Measurements from ENCODE around the gene RAB3D. TPM values are rescaled to one million over a fixed set of nuclear protein-coding genes. Genes with fewer than 3 reads are reported as not detected.

RAB3D gene
- total and polyA plus RNA-seq, 2 experiments from 2014 or later, result 3.8 to 21.2 TPM

DNA sequence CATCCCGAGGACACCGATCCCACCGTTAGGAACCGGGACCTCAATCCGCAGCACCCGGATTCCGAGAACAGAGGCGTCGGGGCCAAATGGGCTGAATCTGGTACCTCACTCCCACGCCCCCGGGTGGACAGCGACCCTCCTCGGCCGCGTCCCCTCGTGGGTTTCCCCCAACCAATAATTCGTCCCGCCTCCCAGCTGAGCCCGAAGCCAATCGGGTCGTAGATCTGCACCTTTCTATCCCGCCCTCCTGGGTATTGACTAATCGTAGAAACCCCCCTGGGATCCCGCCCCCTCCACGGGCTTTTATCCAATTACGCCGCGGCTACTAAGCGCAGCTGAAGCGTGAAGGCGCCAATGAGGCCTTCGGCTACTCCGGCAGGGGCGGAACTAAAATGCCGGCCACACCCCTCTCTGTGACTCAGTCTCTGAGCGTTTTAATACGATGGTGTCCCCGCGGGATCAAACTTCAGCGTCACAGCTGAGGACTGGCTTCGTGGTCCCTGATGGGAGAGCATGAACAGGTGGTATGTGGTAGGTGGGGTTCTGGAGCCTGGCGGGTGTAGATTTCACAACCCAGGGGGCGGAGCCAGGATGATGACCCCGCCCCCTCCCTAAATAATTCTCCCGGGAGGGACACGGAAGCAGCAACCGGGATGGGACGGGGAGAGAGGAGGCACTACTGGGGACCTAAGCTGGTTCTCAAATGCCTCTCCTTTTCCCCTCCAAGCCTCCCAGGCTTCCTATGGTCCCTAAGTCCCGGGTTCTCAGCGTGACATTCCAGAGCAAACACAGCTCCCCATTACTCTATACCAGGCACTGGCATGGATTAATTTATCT, 6.9 kb upstream of the RAB3D start, which contains the start of the genes CCDC159 and TMEM205 (continued):
- TF ChIP-seq, protein P1, sequence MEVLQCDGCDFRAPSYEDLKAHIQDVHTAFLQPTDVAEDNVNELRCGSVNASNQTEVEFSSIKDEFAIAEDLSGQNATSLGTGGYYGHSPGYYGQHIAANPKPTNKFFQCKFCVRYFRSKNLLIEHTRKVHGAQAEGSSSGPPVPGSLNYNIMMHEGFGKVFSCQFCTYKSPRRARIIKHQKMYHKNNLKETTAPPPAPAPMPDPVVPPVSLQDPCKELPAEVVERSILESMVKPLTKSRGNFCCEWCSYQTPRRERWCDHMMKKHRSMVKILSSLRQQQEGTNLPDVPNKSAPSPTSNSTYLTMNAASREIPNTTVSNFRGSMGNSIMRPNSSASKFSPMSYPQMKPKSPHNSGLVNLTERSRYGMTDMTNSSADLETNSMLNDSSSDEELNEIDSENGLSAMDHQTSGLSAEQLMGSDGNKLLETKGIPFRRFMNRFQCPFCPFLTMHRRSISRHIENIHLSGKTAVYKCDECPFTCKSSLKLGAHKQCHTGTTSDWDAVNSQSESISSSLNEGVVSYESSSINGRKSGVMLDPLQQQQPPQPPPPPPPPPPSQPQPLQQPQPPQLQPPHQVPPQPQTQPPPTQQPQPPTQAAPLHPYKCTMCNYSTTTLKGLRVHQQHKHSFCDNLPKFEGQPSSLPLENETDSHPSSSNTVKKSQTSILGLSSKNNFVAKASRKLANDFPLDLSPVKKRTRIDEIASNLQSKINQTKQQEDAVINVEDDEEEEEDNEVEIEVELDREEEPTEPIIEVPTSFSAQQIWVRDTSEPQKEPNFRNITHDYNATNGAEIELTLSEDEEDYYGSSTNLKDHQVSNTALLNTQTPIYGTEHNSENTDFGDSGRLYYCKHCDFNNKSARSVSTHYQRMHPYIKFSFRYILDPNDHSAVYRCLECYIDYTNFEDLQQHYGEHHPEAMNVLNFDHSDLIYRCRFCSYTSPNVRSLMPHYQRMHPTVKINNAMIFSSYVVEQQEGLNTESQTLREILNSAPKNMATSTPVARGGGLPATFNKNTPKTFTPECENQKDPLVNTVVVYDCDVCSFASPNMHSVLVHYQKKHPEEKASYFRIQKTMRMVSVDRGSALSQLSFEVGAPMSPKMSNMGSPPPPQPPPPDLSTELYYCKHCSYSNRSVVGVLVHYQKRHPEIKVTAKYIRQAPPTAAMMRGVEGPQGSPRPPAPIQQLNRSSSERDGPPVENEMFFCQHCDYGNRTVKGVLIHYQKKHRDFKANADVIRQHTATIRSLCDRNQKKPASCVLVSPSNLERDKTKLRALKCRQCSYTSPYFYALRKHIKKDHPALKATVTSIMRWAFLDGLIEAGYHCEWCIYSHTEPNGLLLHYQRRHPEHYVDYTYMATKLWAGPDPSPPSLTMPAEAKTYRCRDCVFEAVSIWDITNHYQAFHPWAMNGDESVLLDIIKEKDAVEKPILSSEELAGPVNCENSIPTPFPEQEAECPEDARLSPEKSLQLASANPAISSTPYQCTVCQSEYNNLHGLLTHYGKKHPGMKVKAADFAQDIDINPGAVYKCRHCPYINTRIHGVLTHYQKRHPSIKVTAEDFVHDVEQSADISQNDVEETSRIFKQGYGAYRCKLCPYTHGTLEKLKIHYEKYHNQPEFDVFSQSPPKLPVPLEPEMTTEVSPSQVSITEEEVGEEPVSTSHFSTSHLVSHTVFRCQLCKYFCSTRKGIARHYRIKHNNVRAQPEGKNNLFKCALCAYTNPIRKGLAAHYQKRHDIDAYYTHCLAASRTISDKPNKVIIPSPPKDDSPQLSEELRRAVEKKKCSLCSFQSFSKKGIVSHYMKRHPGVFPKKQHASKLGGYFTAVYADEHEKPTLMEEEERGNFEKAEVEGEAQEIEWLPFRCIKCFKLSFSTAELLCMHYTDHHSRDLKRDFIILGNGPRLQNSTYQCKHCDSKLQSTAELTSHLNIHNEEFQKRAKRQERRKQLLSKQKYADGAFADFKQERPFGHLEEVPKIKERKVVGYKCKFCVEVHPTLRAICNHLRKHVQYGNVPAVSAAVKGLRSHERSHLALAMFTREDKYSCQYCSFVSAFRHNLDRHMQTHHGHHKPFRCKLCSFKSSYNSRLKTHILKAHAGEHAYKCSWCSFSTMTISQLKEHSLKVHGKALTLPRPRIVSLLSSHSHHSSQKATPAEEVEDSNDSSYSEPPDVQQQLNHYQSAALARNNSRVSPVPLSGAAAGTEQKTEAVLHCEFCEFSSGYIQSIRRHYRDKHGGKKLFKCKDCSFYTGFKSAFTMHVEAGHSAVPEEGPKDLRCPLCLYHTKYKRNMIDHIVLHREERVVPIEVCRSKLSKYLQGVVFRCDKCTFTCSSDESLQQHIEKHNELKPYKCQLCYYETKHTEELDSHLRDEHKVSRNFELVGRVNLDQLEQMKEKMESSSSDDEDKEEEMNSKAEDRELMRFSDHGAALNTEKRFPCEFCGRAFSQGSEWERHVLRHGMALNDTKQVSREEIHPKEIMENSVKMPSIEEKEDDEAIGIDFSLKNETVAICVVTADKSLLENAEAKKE (CRISPR knock-in tag; IDR thresholded peaks at IDR 0.05), result no peak
- TF ChIP-seq EZH2phosphoT487 (IDR thresholded peaks at IDR 0.05; ENCODE audit: unreplicated experiment) (no peak), ZNF331 (CRISPR knock-in tag; IDR thresholded peaks at IDR 0.05; ENCODE audit: low read depth) (no peak), STAT1 (IDR thresholded peaks at IDR 0.05; ENCODE audit: unreplicated experiment) (no peak), CREB1 (CRISPR knock-in tag; IDR thresholded peaks at IDR 0.05; ENCODE audit: low read depth) (peak; percentile 82), NANOG (IDR thresholded peaks at IDR 0.05; ENCODE audit: borderline replicate concordance) (no peak), CTCF (conservative IDR thresholded peaks at IDR 0.05; ENCODE audit: low read depth in 2 of 2) (0 out of 4 replicates have a peak, but pooled peaks of 1 of the 2 experiments have one; percentile 15), EZH2 (IDR thresholded peaks at IDR 0.05; ENCODE audit: low read depth, unreplicated experiment) (no peak)
- TF ChIP-seq, protein P2, sequence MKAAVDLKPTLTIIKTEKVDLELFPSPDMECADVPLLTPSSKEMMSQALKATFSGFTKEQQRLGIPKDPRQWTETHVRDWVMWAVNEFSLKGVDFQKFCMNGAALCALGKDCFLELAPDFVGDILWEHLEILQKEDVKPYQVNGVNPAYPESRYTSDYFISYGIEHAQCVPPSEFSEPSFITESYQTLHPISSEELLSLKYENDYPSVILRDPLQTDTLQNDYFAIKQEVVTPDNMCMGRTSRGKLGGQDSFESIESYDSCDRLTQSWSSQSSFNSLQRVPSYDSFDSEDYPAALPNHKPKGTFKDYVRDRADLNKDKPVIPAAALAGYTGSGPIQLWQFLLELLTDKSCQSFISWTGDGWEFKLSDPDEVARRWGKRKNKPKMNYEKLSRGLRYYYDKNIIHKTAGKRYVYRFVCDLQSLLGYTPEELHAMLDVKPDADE (IDR thresholded peaks at IDR 0.05), result no peak
